Mesothelial cell of epicardium (in vitro differentiated cells): ENCODE measurements around the gene VPS18. TPM values are rescaled to one million over a fixed set of nuclear protein-coding genes. Genes with fewer than 3 reads are reported as not detected.

ENCODE experiments used
- DNase-seq, 2 experiments: peaks; one replicate each; pipeline ENCODE4 v3.0.0; 2021; ENCODE audit warnings: low spot score in 2 of 2; ENCODE audit not compliant: unreplicated experiment in 2 of 2
- H3K27ac Mint-ChIP-seq: 2 replicates; pipeline ENCODE4 v1.8.0; 2021; ENCODE audit warnings: mixed read lengths
- H3K27me3 Mint-ChIP-seq: 2 replicates; pipeline ENCODE4 v1.8.0; 2021; ENCODE audit warnings: low read depth, mixed read lengths
- H3K36me3 Mint-ChIP-seq: 2 replicates; pipeline ENCODE4 v1.8.0; 2021; ENCODE audit warnings: mixed read lengths
- H3K4me1 Mint-ChIP-seq: 2 replicates; pipeline ENCODE4 v1.8.0; 2021; ENCODE audit warnings: mixed read lengths
- H3K4me3 Mint-ChIP-seq: 2 replicates; pipeline ENCODE4 v1.8.0; 2021; ENCODE audit warnings: mild to moderate bottlenecking, moderate library complexity, mixed read lengths
- H3K9me3 Mint-ChIP-seq: 2 replicates; pipeline ENCODE4 v1.8.0; 2021; ENCODE audit warnings: mixed read lengths
- CTCF ChIP-seq: fragments of 200-600 bp; sonication (generic); IDR thresholded peaks from one replicate; pipeline ENCODE4 v1.5.0; 2021; ENCODE audit warnings: antibody characterized with exemption; ENCODE audit not compliant: unreplicated experiment
- total RNA-seq: library from RNA; stranded (reverse); gene quantifications from 3 replicates; pipeline ENCODE4 v1.2.1, GENCODE V29; 2021

Gene VPS18
- total RNA-seq, 1 donor from 2014 or later, result 30.1 TPM

GRCh38 chr15:40944510-40945296 lies 50.5 kb downstream of the VPS18 start:
- H3K4me3 Mint-ChIP-seq, result no peak overlapping the region
- DNase-seq, result no peak
- TF ChIP-seq CTCF, result no peak
- H3K27me3 Mint-ChIP-seq, result peaks cover 9% of the 10 kb centered on the region
- no peak overlapping the region for H3K27ac Mint-ChIP-seq
- peaks cover 17% of the 10 kb centered on the region for H3K4me1 Mint-ChIP-seq
- no peaks in the 10 kb centered on the region for H3K36me3 Mint-ChIP-seq
- no peaks in the 10 kb centered on the region for H3K9me3 Mint-ChIP-seq

- H3K36me3 Mint-ChIP-seq, result no peaks in the 10 kb centered on the region
- H3K27ac Mint-ChIP-seq, result no peak overlapping the region
- H3K4me3 Mint-ChIP-seq, result no peak overlapping the region
- peaks cover 5% of the 10 kb centered on the region for H3K4me1 Mint-ChIP-seq
- no peak for DNase-seq
- no peaks in the 10 kb centered on the region for H3K9me3 Mint-ChIP-seq
- no peak for TF ChIP-seq CTCF
- peaks cover 16% of the 10 kb centered on the region for H3K27me3 Mint-ChIP-seq
Observed at GRCh38 chr15:40948706-40949473, 54.6 kb downstream of the VPS18 start.

DNA sequence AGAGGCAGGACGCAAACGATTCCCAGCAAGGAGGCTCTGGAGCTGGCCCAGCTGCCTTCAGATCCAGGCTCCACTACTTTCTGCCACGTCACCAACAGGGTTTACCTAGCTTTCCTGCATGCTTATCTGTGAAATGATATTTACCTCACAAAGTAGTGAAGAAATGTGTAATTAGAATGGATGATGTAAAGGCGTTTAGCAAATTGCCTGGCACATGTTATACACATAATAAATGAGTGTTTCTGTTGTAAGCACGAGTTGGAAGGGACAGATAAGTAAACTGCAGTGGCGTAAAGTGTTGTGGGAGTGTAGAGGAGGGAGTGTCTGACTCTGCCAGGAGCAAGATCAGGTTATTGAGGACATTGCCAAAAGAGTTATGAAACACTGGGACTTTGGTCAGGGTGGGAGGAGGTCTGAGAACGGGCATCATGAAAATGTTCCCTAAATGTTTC lies 55.5 kb downstream of the VPS18 start:
- no peak overlapping the region for H3K27ac Mint-ChIP-seq
- no peak overlapping the region for H3K4me3 Mint-ChIP-seq
- TF ChIP-seq CTCF, result no peak
- H3K27me3 Mint-ChIP-seq, result peaks cover 19% of the 10 kb centered on the region
- H3K9me3 Mint-ChIP-seq, result no peaks in the 10 kb centered on the region
- H3K36me3 Mint-ChIP-seq, result no peaks in the 10 kb centered on the region
- H3K4me1 Mint-ChIP-seq, result peaks cover 8% of the 10 kb centered on the region
- no peak for DNase-seq

DNA sequence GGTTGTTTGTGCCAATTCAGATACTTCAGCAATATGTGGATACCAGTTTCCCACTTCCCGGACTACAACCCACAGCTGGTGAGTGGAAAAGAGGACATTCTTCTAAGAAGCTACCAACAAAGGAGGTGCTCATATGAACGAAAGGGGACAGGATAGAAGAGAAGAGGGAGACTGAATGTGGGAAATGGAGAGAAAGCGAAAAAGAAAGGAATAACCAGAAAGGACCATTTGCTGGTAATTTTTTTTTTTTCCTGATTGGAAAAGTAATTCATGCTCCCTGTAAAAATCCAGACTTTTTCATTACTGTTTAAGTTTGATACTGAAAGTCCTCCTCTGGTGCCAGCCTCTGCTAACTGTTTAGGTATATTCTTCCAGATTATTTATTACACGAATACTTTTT lies 57.5 kb downstream of the VPS18 start:
- no peak overlapping the region for H3K27ac Mint-ChIP-seq

More for the DNA sequence above, 57.5 kb downstream of the VPS18 start:
- no peak for TF ChIP-seq CTCF
- Mint-ChIP-seq H3K9me3 (no peaks in the 10 kb centered on the region), H3K4me3 (peak overlapping the region; percentile 48), H3K4me1 (peaks cover 8% of the 10 kb centered on the region), H3K36me3 (peaks cover 2% of the 10 kb centered on the region), H3K27me3 (peaks cover 14% of the 10 kb centered on the region)
- no peak for DNase-seq
